ENCODE data around the gene CECR2. TPM values are rescaled to one million over a fixed set of nuclear protein-coding genes. Genes with fewer than 3 reads are reported as not detected.

Gene CECR2
- total RNA-seq, 1 experiment from 2014 or later, result 111 TPM

- ChIA-PET POLR2A (no interaction called here), CTCF (no interaction called here)
- ATAC-seq (no peak), DNase-seq (ENCODE audit: low spot score) (no peak)
- no peaks in the 10 kb centered on the region for H3K4me1 Mint-ChIP-seq
- H3K27me3 Mint-ChIP-seq (ENCODE audit: low read depth), result no peaks in the 10 kb centered on the region
- peaks cover 85% of the 10 kb centered on the region for H3K36me3 Mint-ChIP-seq
- peaks cover 10% of the 10 kb centered on the region for H3K9me3 Mint-ChIP-seq
- TF ChIP-seq, protein P1, sequence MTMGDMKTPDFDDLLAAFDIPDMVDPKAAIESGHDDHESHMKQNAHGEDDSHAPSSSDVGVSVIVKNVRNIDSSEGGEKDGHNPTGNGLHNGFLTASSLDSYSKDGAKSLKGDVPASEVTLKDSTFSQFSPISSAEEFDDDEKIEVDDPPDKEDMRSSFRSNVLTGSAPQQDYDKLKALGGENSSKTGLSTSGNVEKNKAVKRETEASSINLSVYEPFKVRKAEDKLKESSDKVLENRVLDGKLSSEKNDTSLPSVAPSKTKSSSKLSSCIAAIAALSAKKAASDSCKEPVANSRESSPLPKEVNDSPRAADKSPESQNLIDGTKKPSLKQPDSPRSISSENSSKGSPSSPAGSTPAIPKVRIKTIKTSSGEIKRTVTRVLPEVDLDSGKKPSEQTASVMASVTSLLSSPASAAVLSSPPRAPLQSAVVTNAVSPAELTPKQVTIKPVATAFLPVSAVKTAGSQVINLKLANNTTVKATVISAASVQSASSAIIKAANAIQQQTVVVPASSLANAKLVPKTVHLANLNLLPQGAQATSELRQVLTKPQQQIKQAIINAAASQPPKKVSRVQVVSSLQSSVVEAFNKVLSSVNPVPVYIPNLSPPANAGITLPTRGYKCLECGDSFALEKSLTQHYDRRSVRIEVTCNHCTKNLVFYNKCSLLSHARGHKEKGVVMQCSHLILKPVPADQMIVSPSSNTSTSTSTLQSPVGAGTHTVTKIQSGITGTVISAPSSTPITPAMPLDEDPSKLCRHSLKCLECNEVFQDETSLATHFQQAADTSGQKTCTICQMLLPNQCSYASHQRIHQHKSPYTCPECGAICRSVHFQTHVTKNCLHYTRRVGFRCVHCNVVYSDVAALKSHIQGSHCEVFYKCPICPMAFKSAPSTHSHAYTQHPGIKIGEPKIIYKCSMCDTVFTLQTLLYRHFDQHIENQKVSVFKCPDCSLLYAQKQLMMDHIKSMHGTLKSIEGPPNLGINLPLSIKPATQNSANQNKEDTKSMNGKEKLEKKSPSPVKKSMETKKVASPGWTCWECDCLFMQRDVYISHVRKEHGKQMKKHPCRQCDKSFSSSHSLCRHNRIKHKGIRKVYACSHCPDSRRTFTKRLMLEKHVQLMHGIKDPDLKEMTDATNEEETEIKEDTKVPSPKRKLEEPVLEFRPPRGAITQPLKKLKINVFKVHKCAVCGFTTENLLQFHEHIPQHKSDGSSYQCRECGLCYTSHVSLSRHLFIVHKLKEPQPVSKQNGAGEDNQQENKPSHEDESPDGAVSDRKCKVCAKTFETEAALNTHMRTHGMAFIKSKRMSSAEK (CRISPR knock-in tag; IDR thresholded peaks at IDR 0.05; ENCODE audit: borderline replicate concordance), result no peak
- TF ChIP-seq PRRX2 (CRISPR knock-in tag; IDR thresholded peaks at IDR 0.05) (no peak), NR1H2 (CRISPR knock-in tag; IDR thresholded peaks at IDR 0.05) (no peak), ZNF671 (CRISPR knock-in tag; IDR thresholded peaks at IDR 0.05) (no peak), USF1 (CRISPR knock-in tag; IDR thresholded peaks at IDR 0.05) (no peak), E2F4 (CRISPR knock-in tag; IDR thresholded peaks at IDR 0.05; ENCODE audit: borderline replicate concordance, low read depth) (no peak), CREM (CRISPR knock-in tag; IDR thresholded peaks at IDR 0.05) (no peak), ZBTB43 (CRISPR knock-in tag; IDR thresholded peaks at IDR 0.05) (no peak)
- TF ChIP-seq, protein P2, sequence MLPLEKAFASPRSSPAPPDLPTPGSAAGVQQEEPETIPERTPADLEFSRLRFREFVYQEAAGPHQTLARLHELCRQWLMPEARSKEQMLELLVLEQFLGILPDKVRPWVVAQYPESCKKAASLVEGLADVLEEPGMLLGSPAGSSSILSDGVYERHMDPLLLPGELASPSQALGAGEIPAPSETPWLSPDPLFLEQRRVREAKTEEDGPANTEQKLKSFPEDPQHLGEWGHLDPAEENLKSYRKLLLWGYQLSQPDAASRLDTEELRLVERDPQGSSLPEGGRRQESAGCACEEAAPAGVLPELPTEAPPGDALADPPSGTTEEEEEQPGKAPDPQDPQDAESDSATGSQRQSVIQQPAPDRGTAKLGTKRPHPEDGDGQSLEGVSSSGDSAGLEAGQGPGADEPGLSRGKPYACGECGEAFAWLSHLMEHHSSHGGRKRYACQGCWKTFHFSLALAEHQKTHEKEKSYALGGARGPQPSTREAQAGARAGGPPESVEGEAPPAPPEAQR (CRISPR knock-in tag; IDR thresholded peaks at IDR 0.05), result no peak
- no peak overlapping the region for H3K27ac Mint-ChIP-seq
- no peak overlapping the region for H3K4me3 Mint-ChIP-seq
These were observed 185.6 kb downstream of the CECR2 start for GRCh38 chr22:17554814-17555213.

- ChIA-PET CTCF (interaction anchor here (0.8 to 2.0 kb wide), 21 partner anchors 10 to 443 kb away, joined by 3 to 11 read pairs (median 5); no protein-coding TSS in a partner anchor), POLR2A (interaction anchor here (0.5 kb wide), 1 partner anchor 130 kb away, joined by 4 read pairs; no protein-coding TSS in a partner anchor)
- no peaks in the 10 kb centered on the region for H3K27me3 Mint-ChIP-seq (ENCODE audit: low read depth)
- no peak overlapping the region for H3K4me3 Mint-ChIP-seq
- ATAC-seq, result no peak
- H3K27ac Mint-ChIP-seq, result no peak overlapping the region; the same call in 1 of the 2 replicates
- peaks cover 56% of the 10 kb centered on the region for H3K36me3 Mint-ChIP-seq
- DNase-seq (ENCODE audit: low spot score), result no peak
- H3K9me3 Mint-ChIP-seq, result peaks cover 17% of the 10 kb centered on the region
- peaks cover 20% of the 10 kb centered on the region for H3K4me1 Mint-ChIP-seq
- TF ChIP-seq ZBTB21 (CRISPR knock-in tag; IDR thresholded peaks at IDR 0.05; ENCODE audit: borderline replicate concordance) (no peak), SMAD3 (CRISPR knock-in tag; IDR thresholded peaks at IDR 0.05; ENCODE audit: borderline replicate concordance) (no peak), USF1 (CRISPR knock-in tag; IDR thresholded peaks at IDR 0.05) (no peak)
These were observed 189.9 kb downstream of the CECR2 start for GRCh38 chr22:17559188-17559587.

Data from WTC11 (cell line).